GM21447 (cell line): ENCODE results near the gene KCNMA1.

Source experiments
- ATAC-seq: cut with Tn5 transposase; IDR thresholded peaks from one replicate; pipeline ENCODE4 v1.9.1; 2021; ENCODE audit not compliant: unreplicated experiment

KCNMA1 gene

DNA sequence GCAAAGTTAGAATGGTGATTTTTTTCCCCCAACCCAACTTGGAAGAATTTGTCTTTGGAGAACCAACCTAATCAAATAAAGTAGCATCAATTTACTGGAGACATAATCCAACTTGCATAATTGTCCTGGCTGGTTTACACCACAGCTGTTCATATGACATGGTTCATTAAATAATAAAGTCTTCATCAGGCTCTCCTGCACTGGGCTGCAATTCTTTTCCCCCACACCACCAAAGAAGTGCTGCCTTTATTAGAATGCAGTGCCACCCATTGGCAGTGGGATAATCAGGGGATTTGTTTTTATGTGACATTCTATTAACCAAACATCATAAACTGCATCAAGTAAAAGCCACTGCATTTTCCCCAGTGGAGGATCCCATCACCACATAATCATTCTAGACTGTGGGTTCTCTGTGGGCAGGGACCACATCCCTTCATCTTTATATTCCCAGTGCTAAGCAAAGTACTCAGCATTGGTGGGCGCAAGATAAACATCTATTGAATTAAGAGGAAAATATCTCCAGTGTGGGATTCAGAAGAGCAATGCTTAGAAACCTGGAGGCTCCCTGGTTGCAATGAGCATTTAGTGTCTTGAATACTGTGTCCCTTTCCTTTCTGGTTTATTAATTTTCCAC is 322.0 kb downstream of the KCNMA1 start:
- ATAC-seq: no peak

GRCh38 chr10:77313066-77313750 is 324.4 kb downstream of the KCNMA1 start:
- ATAC-seq: no peak

GRCh38 chr10:77311186-77311585 is 326.4 kb downstream of the KCNMA1 start:
- ATAC-seq: no peak

GRCh38 chr10:77310288-77310840 is 327.2 kb downstream of the KCNMA1 start:
- no peak for ATAC-seq

DNA sequence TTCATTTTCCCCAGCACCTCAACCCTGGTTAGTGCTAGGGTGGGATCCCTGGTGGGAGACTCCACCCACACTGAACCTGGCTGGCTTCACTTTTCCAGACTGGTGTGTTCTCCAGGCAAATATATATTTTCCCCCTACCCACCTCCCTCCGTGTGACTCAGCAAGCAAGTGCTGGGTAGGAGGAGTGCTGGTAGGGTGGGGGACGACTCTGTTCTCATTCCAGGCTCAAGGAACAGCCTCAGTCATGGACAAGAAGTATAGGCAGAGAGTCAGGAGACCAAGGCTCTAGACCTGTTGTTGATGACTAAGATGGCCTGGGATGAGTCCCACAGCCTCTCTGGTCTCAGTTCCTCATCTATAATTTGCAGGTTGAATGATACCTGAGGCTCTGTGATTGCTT is 328.1 kb downstream of the KCNMA1 start:
- no peak for ATAC-seq

- ATAC-seq: no peak
Observed at GRCh38 chr10:77309092-77309491, 328.5 kb downstream of the KCNMA1 start.

- ATAC-seq: no peak
Observed at GRCh38 chr10:77308084-77308732, 329.4 kb downstream of the KCNMA1 start.

DNA sequence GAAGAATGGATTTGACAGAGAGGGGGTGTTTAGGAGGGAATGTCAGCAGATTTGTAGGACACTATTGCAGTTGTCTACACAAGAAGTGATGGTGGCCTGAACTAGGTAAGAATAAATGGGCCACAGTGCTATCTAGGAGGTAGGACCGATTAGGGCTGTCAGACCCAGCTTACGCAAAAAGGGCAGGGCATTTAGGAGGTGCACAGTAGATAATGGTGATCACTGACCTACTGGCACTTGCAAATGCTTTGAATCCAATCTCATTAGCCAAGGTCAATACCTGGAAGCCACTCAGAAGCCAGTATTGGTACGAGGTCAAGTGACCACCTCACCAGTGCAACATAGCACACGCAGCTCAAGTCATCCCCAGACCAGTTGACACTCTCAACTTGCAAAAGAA is 330.9 kb downstream of the KCNMA1 start:
- ATAC-seq: no peak

- no peak for ATAC-seq
Observed at GRCh38 chr10:77305650-77306632, 331.7 kb downstream of the KCNMA1 start.

DNA sequence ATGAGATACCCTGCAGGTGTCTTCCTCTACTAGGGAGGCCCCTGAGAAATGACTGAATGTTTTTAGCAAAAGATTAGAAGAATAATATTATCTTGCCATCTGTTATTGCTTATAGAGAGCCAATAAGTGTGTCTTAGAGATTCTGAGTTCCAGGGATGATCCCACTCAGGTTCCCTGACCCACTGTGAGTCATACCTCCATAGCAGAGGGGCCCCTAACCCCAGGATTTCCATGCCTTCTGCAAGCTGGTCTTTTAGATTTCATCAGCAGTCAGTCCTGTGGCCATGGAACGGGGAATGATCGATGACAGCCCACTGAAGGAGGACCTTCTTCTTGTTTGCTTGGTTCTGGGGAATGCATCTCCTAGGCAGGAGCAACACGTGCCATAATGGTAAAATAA is 333.4 kb downstream of the KCNMA1 start:
- ATAC-seq: no peak

DNA sequence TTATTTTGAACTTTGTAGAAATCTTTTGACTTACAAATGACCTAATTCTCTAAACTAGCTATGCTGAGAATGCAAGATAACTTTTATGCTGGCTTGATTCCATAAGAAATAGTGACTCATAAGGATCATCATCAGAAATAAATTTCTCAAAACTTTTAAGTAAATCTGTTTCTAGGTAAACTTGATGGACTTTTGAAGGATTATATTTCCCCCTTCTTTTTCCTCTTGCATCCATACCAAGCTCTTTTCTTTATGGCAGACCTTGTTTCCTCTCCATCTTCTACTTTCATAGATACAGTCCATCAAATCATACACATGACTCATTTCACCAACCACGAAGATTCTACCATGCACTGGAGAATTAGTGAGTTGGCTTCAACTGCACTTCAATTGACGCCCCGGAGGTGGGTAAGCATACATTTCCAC is 336.3 kb downstream of the KCNMA1 start:
- ATAC-seq: no peak

GRCh38 chr10:77300682-77301302 is 336.8 kb downstream of the KCNMA1 start:
- no peak for ATAC-seq

- no peak for ATAC-seq
Observed at GRCh38 chr10:77299320-77299719, 338.3 kb downstream of the KCNMA1 start.

GRCh38 chr10:77297393-77297739 is 340.2 kb downstream of the KCNMA1 start:
- no peak for ATAC-seq

GRCh38 chr10:77296534-77297392 is 340.8 kb downstream of the KCNMA1 start:
- no peak for ATAC-seq

- no peak for ATAC-seq
Observed at GRCh38 chr10:77293773-77294172, 343.8 kb downstream of the KCNMA1 start.

DNA sequence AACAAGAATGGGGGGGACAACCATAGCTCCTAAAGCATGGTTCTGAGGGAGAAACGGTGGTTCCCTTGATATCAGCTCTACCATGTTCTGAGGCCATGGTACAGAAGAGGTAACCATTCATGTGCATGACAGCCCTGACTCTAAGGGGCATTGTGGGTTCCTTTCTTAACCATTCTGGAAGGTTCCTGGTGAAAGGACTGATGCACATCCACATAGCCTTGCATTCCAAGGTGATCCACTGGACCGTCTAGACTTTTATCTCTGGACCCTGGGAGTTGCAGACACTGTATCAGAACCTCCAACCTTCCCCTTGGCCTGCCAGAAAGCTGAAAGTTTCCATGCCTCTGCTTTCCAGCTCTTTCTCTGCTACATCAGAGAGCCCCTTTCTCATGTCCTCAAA is 344.3 kb downstream of the KCNMA1 start:
- no peak for ATAC-seq

DNA sequence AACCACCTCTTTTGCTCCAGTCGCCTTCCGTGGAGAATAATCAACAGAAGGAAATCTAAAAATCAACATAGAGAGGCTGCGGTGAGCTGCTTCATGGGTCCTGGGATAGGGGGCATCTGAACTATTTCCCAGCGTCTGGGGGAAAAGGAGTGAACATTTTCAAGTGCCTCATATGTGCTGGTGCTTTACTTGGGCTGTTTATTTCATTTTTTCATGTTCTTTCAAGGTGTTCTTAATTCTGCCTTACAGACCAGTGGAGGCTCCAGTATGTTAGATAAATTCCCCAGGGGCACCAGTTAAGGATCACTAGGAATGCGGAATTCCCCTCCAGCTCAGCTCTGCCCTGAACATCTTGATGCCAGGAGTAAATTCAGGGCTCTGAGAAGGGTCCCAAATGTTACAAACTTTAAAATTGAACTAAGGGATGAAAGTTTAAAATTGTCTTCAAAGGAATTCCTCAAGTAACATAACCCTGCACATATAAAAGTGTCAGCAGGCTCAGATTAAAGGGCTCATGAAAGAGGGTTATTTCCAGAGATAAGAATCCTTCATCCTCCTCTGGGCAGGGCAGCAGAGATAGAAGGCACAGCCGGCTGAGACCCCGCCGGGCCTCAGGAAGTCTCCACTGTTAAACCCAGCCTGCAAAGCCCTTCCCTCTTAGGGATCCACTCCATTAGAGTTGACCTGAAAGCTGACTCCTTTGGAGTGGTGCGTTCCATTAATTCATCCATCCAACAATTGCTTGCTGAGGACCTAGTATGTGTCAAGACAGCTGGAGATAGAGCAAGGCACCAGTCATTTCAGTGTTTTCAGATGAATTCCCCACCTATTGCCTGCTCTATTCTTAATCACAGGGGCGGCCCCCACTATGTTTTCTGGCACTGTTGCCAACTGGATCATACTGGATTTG is 345.8 kb downstream of the KCNMA1 start:
- ATAC-seq: no peak
